GM23338 (cell line): Measurements from ENCODE around the gene NECAB3.

Experiments
- CREB1 ChIP-seq: fragments of 250-450 bp; sonication (Bioruptor Pico); IDR thresholded peaks from 2 replicates; pipeline ENCODE4 v1.5.0; 2020; ENCODE audit warnings: low read depth, mild to moderate bottlenecking, moderate library complexity
- CTCF ChIP-seq, 2 experiments: fragments of 200-600 bp in 1 of 2; sonication (generic) in 1 of 2; conservative IDR thresholded peaks; 2 replicates each; pipeline versions ENCODE4 v1.5.1 to v1.6.1; 2016 to 2017; ENCODE audit warnings: antibody characterized with exemption in 2 of 2, low read depth in 2 of 2, mild to moderate bottlenecking in 2 of 2, moderate library complexity in 1 of 2
- EZH2 ChIP-seq: fragments of 200-600 bp; sonication (generic); IDR thresholded peaks from one replicate; pipeline ENCODE4 v1.8.0; 2017; ENCODE audit warnings: antibody characterized with exemption, mild to moderate bottlenecking, low read depth; ENCODE audit not compliant: unreplicated experiment
- EZH2phosphoT487 ChIP-seq: fragments of 200-600 bp; sonication (generic); IDR thresholded peaks from one replicate; pipeline ENCODE4 v1.8.1; 2018; ENCODE audit warnings: antibody characterized with exemption; ENCODE audit not compliant: unreplicated experiment
- JUNB ChIP-seq: IDR thresholded peaks from one replicate; pipeline ENCODE4 v1.6.1; 2016; ENCODE audit warnings: antibody characterized with exemption; ENCODE audit not compliant: unreplicated experiment
- POLR2AphosphoS5 ChIP-seq: IDR thresholded peaks from 2 replicates; pipeline ENCODE4 v1.6.1; 2016; ENCODE audit warnings: antibody characterized with exemption, low read depth
- REST ChIP-seq: IDR thresholded peaks from one replicate; pipeline ENCODE4 v1.6.1; 2018; ENCODE audit warnings: antibody characterized with exemption; ENCODE audit not compliant: unreplicated experiment
- STAT1 ChIP-seq: IDR thresholded peaks from one replicate; pipeline ENCODE4 v1.6.1; 2016; ENCODE audit warnings: antibody characterized with exemption; ENCODE audit not compliant: unreplicated experiment
- ZNF114 ChIP-seq: fragments of 250-450 bp; sonication (Bioruptor Pico); IDR thresholded peaks from 2 replicates; pipeline ENCODE4 v1.5.0; 2020; ENCODE audit warnings: mild to moderate bottlenecking, moderate library complexity

GRCh38 chr20:33673114-33673409 is 1.2 kb downstream of the NECAB3 start:
- TF ChIP-seq POLR2AphosphoS5 (no peak), CTCF (conservative IDR thresholded peaks at IDR 0.05; ENCODE audit: low read depth in 2 of 2) (no peak), CREB1 (CRISPR knock-in tag) (no peak), REST (no peak), EZH2 (no peak), EZH2phosphoT487 (no peak), STAT1 (no peak), JUNB (no peak), ZNF114 (CRISPR knock-in tag) (no peak)
